GM19397 (cell line): ENCODE measurements around the gene GRB14.
"Not testable (repeated sequence)": the region's sequence is repeated elsewhere in the genome, so short reads cannot be mapped to it uniquely, and the experiment has no call there.

Source experiments
- ATAC-seq: cut with Tn5 transposase; IDR thresholded peaks from one replicate; pipeline ENCODE4 v1.9.1; 2021; ENCODE audit warnings: mild to moderate bottlenecking, moderate library complexity; ENCODE audit not compliant: unreplicated experiment

GRB14 gene

DNA sequence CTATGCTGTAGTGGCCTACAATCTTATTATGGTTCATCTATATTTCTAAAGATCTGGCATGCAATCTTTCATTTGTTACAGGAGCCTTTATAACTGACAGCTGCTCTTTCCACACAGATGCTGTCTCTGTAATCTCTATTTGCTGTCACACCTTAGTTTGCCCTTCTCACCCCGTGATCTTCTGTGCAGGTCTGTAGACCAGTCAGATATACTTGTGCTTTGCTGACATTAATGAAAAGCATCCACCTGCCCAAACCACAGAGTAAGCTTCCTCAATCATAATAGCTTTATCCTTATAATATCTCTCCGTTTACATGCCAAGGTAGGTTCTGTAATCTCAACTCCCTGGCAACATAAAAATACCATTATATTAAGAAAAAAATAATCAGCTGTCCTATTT lies 122.4 kb downstream of the GRB14 start:
- ATAC-seq, result no peak

DNA sequence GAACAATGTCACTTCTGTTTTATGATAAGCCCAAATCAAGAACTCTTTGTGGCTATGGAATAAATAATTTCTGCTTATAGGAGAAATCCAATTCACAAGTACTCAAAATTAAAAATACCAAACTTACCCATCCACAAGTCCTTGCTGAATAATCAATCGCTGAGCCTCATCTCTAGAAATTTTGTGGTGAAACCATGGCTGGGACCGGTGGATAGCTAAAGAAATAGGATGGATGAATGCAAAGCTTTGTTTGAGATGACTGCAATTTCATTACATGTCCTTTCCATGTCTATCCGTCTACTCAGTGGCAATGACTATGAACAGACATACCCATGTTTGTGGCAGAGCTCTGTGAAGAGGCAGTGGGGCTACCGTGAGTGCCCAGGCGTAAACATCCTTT lies 124.4 kb downstream of the GRB14 start:
- no peak for ATAC-seq

DNA sequence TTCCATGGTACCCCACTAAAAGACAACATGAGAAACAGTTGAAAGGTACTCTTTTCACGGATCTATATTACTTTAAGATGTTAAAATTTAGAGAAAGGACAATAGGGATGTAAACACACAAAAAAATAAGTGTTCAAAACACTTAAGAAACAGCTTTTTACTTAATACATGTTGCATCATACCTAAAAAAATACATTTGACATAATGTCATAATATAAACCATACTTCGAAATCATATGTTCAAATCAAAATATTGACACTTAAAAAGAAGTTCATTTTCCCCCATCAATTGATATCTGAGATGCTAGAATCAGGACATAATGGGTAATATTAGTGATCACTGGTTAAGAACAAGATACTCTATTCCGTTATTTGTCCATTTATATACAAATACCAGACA lies 124.9 kb downstream of the GRB14 start:
- ATAC-seq, result no peak

DNA sequence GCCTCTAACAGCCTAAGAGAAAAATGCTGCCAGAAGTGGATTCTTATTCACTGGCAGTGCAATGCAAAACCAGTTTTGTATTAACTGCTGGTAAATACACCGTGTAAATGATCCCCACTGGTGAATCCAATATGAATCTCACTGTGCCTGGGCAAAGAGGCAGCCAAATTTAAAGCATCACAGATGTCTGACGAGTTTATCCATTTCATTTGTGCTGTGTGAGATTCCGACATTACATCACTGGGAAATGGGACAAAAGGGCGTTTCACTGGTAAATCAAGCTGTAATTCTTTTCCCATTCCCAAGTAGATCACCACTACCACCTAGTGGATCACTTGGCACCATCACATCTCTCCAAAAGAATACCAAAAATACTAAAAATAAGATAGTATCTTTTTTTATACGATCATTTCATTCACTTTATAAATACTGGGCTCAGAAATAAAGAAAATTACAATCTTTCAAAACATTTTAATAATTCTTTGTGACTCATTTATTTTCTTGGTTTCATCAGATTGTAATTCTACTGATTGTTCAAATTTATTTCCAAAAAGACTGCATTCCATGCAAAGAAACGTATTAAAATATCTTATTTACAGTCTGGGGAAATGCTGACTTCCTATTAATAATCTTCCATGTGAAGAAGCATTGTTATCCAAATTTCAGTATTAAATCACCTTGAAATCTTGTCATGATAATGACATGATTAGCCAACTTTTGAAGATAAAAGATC lies 125.6 kb downstream of the GRB14 start:
- no peak for ATAC-seq

DNA sequence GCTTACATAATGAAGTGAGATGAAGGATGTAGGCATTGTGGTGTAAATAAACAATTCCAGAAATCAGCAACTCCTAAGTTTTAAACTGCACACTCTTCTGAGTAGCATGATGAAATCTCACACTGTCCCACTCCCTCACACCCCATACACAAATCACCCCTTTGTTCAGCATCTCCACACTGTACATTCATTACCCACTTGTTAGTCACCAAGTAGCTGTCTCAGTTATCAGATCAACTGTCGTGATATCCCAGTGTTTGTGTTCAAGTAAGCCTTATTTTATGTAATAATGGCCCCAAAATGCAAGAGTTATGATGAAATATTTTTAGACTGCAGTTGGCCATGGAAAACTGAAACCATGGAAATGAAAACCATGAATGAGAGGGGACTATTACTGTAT lies 135.7 kb downstream of the GRB14 start:
- ATAC-seq, result no peak

DNA sequence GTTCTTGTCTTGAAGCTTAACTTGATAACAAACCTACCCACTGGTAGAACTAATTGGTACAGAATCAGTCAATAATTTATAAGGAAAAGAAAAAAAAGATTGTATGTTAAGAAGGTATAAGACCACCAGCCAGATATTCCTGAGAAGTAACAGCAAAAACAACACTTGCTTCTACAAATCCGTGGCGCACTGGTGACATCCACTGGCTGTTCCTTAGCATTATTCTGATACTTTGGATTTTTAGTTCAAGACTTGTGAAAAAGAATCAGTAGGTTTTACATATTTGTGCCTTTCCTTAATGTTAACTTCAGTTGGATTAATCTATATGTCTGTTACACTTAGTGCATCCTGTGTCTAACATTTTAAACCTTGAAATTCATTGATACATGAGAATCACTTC lies 141.8 kb downstream of the GRB14 start:
- no peak for ATAC-seq

DNA sequence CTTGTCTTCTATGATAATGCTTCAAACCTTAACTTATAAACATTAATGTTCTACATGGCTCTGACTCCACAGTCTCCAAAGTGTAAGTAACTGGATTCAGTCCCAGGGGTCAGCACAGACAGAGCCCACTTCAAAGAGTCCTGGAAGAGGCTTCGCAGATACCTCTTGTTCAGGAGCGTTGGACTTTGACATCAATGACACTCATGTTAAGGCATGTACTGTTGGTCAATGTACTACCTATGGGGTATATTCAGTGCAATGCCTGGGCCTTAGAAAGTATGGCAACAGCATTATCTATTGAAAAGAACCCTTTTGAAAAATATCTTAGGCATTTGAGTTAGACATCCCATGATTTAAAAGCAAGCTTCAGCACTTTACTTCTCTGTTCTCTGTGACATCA lies 143.1 kb downstream of the GRB14 start:
- ATAC-seq, result no peak

DNA sequence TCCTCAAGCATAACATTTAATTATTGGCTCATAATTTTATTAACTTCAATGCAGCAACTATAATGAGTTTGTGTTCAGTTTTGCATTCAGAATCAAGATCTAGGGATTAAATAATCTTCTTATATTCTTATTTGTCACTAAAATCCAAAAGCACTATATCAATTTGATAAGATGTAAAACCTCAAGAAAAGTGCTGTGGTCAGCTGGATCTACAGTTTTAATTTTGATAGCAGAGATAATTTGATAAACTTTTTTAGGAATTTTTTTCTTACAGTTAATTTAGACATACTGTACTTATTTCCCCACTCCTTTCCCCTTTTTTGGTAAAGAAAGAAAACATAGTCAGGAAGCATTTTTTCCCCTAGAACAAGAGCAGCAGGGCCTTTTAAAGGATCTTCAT lies 146.4 kb downstream of the GRB14 start:
- ATAC-seq, result no peak

DNA sequence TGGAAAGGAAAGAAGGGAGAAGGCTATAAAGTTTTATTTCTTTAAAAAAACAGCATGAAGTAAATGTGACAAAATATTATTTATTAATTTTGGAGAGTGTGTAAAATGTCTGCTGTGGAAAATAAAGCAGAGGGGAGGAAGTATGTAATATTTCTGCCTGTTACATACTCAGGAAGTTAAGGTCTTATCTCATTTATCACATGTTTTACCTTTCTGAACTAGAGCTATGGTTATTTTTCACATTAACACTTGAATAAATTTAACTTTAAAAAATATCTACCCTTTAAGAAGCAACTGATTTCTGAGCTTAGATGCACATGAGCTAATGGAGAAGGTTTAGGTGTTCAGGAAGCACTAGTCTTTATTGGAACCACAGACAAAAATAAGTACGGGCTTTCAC lies 148.3 kb downstream of the GRB14 start:
- ATAC-seq, result no peak

DNA sequence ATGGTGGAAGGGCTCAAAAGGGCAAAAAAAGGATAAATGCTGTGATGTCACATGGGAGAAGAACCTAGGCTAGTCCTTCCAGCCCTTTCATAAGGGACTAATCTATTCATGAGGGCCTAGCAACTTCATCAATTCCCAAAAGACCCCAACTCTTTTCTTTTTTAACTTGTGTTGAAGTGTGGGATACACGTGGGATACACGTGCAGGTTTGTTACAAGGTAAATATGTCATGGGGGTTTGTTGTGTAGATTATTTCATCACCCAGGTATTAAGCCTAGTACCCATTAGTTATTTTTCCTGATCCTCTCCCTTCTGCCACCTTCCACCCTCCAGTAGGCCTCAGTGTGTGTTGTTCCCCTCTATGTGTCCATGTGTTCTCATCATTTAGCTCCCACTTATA lies 156.2 kb downstream of the GRB14 start:
- ATAC-seq, result not testable (repeated sequence)

DNA sequence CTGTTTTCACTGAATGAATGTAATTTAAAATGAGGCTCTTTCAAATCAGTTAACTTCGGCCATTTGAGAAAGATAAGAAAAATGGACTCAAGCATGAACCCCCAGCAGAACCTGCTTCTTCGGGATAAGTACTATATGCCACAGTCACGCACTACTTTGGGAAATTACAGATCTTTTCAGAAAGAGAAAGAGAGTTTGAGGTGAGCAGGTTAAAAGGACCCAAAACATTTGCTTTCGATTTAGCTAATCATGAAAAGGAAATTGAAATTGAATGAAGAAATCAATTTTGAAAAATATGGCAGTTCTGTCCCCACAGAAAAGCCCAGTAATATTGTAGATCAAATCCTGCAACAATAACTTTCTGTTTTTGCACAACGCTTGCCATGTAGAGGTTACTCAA lies 156.9 kb downstream of the GRB14 start:
- ATAC-seq, result no peak

DNA sequence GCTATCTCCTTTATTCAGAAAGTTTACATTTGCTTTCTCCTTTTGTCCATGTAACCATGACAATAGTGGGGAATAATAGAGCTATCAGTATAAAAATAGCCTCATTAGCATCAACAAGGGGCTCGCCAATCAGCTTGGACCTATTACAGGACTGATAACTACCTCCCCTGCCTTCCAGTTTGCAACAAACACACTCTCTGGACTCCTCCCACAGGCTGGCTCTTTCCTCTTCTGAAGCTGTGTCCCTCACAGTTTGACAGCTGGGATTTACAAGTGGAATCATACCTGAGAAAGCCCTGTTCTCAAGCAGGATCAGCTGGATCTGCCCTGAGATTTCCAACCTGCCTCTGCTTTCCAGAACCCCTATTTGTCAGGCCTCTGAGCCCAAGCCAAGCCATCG lies 162.5 kb downstream of the GRB14 start:
- no peak for ATAC-seq

DNA sequence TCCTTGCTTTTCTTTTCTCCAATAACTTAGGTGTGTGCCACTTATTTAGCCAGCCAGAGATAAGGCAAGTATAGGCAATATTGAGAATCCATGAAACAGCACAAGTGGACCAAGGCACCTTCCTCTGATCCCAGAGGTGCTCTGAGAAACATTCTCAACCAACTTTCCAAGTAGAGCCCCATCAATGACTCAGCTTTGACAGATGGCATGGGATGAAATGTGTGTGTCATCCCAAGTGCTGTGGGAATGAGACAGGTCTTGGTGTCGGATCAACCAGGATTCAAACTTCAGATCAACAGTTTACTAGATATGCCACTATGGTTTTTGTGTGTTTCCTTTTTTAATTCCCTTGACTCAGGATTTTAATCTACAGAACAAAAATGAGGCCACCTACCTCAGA lies 164.0 kb downstream of the GRB14 start:
- ATAC-seq, result no peak

DNA sequence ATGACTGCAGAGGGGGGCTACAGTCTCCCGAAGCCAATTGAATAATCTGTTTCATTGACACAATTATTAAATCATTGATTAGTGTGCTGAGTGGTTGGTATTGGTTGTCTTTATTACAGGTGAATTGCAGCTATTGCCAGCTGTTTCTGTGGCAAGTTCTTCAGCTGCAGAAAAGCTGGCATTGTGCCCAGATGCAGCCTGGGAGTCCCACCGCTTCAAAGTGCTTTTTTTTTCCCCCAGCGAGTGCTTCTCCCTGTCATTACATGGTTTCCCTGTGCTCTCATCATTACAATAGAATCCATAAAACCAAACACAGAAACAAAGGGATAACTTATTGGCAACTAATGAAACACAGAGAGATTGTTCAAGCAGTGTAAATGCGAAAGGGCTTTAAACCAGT lies 164.7 kb downstream of the GRB14 start:
- ATAC-seq, result no peak

DNA sequence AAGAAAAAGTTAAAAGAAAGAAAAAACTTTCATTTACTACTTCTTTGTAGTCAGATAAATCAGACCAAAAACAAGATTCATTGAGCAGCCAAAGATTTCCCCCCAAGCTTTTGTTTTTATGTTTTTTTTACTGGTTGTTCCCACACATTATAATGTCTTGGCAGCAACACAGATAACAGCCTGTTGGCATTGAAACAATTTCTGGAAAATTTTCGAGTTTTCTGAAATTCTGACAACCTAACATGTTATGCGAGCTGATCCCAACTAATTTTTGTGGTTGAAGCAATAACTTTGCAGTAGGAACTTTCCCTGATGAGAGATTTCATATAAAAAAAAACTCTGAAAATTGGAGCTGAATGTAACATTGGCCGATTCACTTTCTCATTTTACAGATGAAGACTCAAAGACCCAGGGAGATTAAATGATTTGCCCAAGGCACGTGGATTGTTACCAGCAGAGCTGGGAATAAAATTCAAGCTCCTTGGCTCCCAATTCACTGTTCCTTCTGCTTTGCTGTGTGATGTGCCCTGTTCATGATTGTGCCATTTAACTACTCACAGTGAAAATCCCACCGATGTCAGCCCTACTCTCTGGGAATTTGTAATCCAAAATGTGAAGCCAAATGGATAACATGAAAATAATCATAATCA lies 167.5 kb downstream of the GRB14 start:
- no peak for ATAC-seq

DNA sequence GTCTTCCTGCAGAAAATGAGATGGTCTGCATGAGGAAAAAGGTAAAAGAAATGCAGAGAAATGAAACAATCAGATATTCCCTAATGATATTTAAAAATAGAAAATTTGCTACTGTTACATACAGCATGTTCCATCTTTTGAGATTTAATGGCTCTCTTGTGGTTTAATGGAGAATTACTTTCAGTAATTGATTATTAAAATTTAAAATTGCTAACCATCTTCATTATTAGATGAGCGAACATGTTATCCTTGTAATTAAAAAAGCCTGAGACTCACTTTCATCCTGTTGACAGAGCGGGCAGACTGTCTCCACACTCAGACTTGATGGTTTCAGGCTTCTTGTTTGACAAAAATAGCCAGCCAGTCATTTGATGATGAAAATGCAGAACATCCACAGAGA lies 171.0 kb downstream of the GRB14 start:
- ATAC-seq, result no peak

DNA sequence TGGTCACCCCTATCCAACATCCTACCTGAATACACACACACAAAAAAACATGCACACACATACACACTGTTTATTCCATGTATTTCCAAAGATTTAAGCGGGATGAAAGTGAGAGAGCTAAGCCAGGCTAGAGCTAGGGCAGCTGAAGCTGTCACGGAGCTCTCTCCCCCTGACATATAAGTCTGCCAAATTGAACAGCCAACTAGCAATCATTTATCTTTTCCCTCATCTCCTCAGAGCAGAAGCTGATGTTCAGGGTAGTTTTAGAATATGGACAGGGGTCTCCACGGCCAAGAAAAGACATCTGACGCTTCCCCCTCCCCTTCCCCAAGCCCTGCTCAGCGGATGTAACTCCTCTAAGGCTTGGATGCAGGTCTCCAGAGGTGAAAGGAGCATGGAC lies 171.6 kb downstream of the GRB14 start:
- ATAC-seq, result no peak

DNA sequence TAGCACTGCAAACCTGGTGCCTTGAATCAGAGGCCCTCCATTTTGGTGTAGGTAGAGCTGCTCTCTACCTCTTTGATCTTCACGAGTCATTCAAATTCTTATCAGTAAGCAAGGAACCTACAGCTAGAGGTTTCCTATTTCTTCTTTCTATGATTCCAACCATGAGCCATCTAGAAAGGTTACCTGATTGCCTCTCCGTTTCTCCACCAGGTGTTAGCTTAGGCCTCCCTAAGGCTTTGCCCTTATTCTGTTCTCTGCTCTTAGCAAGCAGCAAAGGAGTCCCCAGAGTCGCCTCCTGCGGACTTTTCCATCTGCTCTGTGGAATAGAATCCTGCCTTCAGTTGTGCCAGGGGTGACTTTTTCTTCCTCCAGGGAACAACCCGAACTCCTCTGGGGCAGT lies 173.6 kb downstream of the GRB14 start:
- no peak for ATAC-seq
